Mesenteric fat pad (tissue), 1 donor: ENCODE measurements around the gene OR8B3. TPM values are rescaled to one million over a fixed set of nuclear protein-coding genes. Genes with fewer than 3 reads are reported as not detected.

Source experiments
- DNase-seq: peaks from one replicate; pipeline ENCODE4 v3.0.0-alpha.2; 2020; ENCODE audit warnings: low spot score
- total RNA-seq: library from RNA; stranded (reverse); fragmentation: NEBNext Ultra II Directional; extraction: Animal tissue kit (Norgen Biotek cat#: 25700); gene quantifications from one replicate; pipeline ENCODE4 v1.2.1, GENCODE V29; 2021
- donor health status: DM: yes; HTN: yes; CAD: no.

Gene OR8B3
- total RNA-seq, 1 donor from 2014 or later, result not detected

DNA sequence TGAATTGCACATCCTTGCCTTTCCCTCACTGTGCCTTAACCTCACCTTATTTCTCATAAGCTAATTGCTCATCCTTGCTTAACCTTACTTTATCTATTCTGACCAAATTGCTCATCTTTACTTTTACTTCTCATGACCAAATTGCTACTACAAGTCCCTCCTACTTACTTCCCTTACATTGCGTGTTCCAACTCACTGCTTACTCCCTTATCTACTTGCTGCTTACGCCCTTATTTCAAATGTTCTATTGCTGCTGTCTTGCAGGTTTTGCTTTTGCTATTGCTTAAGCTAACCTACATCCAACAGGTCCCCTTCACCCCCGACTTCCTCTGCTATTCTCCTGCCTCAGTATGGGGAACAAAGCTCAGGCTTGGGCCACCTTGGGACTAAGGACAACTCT is 22.5 kb downstream of the OR8B3 start:
- DNase-seq, result no peak

- DNase-seq, result no peak
Observed at GRCh38 chr11:124359566-124359965, 39.3 kb downstream of the OR8B3 start.

- no peak for DNase-seq
Observed at GRCh38 chr11:124346311-124346955, 52.4 kb downstream of the OR8B3 start.

Other genes with a start within 250 kb of the OR8B3 start
- gene OR10D3, start 215.7 kb downstream of the OR8B3 start, total RNA-seq, result not detected
- gene OR8G1, start 157.9 kb downstream of the OR8B3 start, total RNA-seq, result not detected
- not detected for gene OR8G5, start 142.6 kb downstream of the OR8B3 start, total RNA-seq
- gene OR8D1, start 85.1 kb downstream of the OR8B3 start, total RNA-seq, result not detected
- not detected for gene OR8D2, start 78.8 kb downstream of the OR8B3 start, total RNA-seq
- not detected for gene OR8B2, start 14.5 kb downstream of the OR8B3 start, total RNA-seq
- not detected for gene OR8B4, start 25.8 kb upstream of the OR8B3 start, total RNA-seq
- not detected for gene OR8B8, start 46.7 kb upstream of the OR8B3 start, total RNA-seq
- gene OR8B12, start 144.6 kb upstream of the OR8B3 start, total RNA-seq, result not detected
- gene OR8A1, start 171.0 kb upstream of the OR8B3 start, total RNA-seq, result not detected
- not detected for gene PANX3, start 212.4 kb upstream of the OR8B3 start, total RNA-seq
- 32.7 TPM for gene TBRG1, start 223.8 kb upstream of the OR8B3 start, total RNA-seq